ENCODE results near the gene PTPN6.
A peak's percentile ranks its signal among the peaks of the same experiment; 100 is the strongest.

PTPN6 gene

DNA sequence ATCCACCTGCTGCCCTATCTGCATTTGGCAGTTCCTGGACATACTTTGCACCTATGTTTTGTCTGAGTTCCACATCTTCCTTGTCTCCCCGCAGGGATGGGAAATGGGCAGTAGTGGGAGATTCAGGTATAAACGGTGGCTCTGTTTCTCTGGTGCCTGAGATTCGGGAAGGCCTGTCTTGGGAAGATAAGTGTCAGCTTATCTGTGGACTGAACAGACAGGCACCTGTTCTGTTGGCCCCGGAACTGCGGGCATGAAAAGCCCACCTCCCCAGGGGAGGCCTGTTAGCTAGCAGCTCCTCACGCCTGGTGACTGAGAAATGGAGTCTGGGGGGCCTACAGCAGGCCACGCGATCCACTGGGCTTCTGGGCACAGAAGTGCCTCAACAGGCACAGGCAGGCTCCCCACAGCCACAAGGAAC lies 13.5 kb downstream of the PTPN6 start:
- H3K79me2 ChIP-seq (ENCODE audit: insufficient read depth, low read length), result peaks cover 38% of the 10 kb centered on the region
- H3K9me2 ChIP-seq (replicated peaks; ENCODE audit: low read depth, low read length), result no peaks in the 10 kb centered on the region
- H3F3A ChIP-seq (ENCODE audit: low read depth), result peaks cover 13% of the 10 kb centered on the region
- no peaks in the 10 kb centered on the region for H3K9me3 ChIP-seq (ENCODE audit: insufficient read depth, low read depth, low read length)
- peaks cover 50% of the 10 kb centered on the region for H3K4me1 ChIP-seq (ENCODE audit: insufficient read depth, low read length, poor library complexity, severe bottlenecking)
- no peak for TF ChIP-seq EZH2phosphoT487 (IDR thresholded peaks at IDR 0.05; ENCODE audit: borderline replicate concordance)
- TF ChIP-seq, protein P1, sequence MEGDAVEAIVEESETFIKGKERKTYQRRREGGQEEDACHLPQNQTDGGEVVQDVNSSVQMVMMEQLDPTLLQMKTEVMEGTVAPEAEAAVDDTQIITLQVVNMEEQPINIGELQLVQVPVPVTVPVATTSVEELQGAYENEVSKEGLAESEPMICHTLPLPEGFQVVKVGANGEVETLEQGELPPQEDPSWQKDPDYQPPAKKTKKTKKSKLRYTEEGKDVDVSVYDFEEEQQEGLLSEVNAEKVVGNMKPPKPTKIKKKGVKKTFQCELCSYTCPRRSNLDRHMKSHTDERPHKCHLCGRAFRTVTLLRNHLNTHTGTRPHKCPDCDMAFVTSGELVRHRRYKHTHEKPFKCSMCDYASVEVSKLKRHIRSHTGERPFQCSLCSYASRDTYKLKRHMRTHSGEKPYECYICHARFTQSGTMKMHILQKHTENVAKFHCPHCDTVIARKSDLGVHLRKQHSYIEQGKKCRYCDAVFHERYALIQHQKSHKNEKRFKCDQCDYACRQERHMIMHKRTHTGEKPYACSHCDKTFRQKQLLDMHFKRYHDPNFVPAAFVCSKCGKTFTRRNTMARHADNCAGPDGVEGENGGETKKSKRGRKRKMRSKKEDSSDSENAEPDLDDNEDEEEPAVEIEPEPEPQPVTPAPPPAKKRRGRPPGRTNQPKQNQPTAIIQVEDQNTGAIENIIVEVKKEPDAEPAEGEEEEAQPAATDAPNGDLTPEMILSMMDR (conservative IDR thresholded peaks at IDR 0.05; ENCODE audit: low read length), result no peak
- no peak overlapping the region for H2AFZ ChIP-seq (ENCODE audit: low read length)
- no peaks in the 10 kb centered on the region for H3K27me3 ChIP-seq (ENCODE audit: insufficient read depth, low read length, poor library complexity, severe bottlenecking)
- H3K9ac ChIP-seq (ENCODE audit: low read depth, low read length, poor library complexity, severe bottlenecking), result peak overlapping the region; percentile 36
- H4K20me1 ChIP-seq (ENCODE audit: insufficient read depth, low read length, poor library complexity, severe bottlenecking), result peaks cover 17% of the 10 kb centered on the region
- no peak overlapping the region for H3K4me2 ChIP-seq (ENCODE audit: low read depth, low read length, poor library complexity, severe bottlenecking)
- no peak overlapping the region for H3K4me3 ChIP-seq (ENCODE audit: low read length, poor library complexity, severe bottlenecking)
- H3K36me3 ChIP-seq (ENCODE audit: insufficient read depth, low read length), result peaks cover 30% of the 10 kb centered on the region; the same call in 1 of the 2 replicates

DNA sequence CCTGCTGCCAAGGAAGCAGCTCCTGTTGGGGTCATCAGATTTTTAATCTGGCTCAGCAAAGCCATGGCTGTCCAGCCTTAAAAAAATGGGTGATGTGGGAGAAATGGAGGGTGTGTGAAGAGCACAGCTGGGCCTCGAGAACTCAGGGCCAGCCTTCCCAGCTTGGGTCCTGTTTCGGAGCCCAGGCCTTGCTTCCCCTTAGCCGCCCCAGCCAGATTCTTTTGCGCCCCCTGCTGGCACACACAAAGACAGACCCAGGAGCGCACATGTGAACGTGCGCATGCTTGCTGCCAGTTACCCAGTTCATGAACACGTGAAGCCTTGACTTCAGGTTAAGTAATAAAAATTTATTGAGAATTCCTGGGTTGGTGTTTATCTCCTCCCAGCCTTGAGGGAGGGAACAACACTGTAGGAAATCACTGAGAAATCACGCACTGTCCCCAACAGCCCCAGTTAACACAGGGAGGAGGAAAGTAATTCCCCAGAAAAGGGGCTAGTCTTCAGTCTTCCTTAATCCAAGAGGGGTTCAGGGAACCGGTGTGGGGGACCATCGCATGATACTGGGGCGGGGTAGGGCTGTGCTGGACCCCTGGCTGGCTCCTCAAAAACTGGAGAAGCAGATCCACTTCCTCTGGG lies 14.0 kb downstream of the PTPN6 start:
- no peaks in the 10 kb centered on the region for H3K27me3 ChIP-seq (ENCODE audit: insufficient read depth, low read length, poor library complexity, severe bottlenecking)
- H3K4me1 ChIP-seq (ENCODE audit: insufficient read depth, low read length, poor library complexity, severe bottlenecking), result peaks cover 44% of the 10 kb centered on the region
- H3K4me3 ChIP-seq (ENCODE audit: low read length, poor library complexity, severe bottlenecking), result no peak overlapping the region
- no peak overlapping the region for H3K4me2 ChIP-seq (ENCODE audit: low read depth, low read length, poor library complexity, severe bottlenecking)
- H3K9ac ChIP-seq (ENCODE audit: low read depth, low read length, poor library complexity, severe bottlenecking), result peak overlapping the region; percentile 36
- H3K79me2 ChIP-seq (ENCODE audit: insufficient read depth, low read length), result peaks cover 38% of the 10 kb centered on the region
- H3K9me2 ChIP-seq (replicated peaks; ENCODE audit: low read depth, low read length), result no peaks in the 10 kb centered on the region
- H4K20me1 ChIP-seq (ENCODE audit: insufficient read depth, low read length, poor library complexity, severe bottlenecking), result peaks cover 17% of the 10 kb centered on the region
- TF ChIP-seq, protein P1 (conservative IDR thresholded peaks at IDR 0.05; ENCODE audit: low read length), result peak; percentile 95
- TF ChIP-seq EZH2phosphoT487 (IDR thresholded peaks at IDR 0.05; ENCODE audit: borderline replicate concordance), result no peak
- H3K36me3 ChIP-seq (ENCODE audit: insufficient read depth, low read length), result peaks cover 30% of the 10 kb centered on the region; the same call in 1 of the 2 replicates
- no peaks in the 10 kb centered on the region for H3K9me3 ChIP-seq (ENCODE audit: insufficient read depth, low read depth, low read length)
- H2AFZ ChIP-seq (ENCODE audit: low read length), result no peak overlapping the region
- H3F3A ChIP-seq (ENCODE audit: low read depth), result peaks cover 13% of the 10 kb centered on the region

DNA sequence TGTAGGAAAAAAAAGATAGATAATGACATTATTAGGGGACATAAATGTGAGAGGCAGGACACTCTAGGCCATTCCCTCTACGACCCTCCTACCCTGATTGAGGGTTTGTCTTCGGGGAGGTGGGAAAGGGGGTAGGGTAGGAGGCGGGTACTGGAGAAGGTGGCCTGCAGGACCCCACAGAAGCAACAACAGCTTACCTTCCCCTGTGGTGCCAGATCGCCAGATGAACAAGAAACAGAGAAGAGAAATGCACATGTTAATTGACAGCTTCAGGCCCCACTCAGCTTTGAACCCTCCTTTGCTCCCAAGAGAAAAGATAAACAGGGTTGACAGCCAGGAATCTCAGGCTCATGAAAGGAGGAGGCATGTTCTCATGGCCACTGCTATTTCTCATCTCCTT lies 14.6 kb downstream of the PTPN6 start:
- Histone ChIP-seq H3F3A (ENCODE audit: low read depth) (peaks cover 13% of the 10 kb centered on the region), H3K4me1 (ENCODE audit: insufficient read depth, low read length, poor library complexity, severe bottlenecking) (peaks cover 39% of the 10 kb centered on the region), H3K9me2 (replicated peaks; ENCODE audit: low read depth, low read length) (no peaks in the 10 kb centered on the region), H3K27me3 (ENCODE audit: insufficient read depth, low read length, poor library complexity, severe bottlenecking) (no peaks in the 10 kb centered on the region), H3K4me2 (ENCODE audit: low read depth, low read length, poor library complexity, severe bottlenecking) (no peak overlapping the region), H4K20me1 (ENCODE audit: insufficient read depth, low read length, poor library complexity, severe bottlenecking) (peaks cover 17% of the 10 kb centered on the region), H3K4me3 (ENCODE audit: low read length, poor library complexity, severe bottlenecking) (no peak overlapping the region), H3K79me2 (ENCODE audit: insufficient read depth, low read length) (peaks cover 36% of the 10 kb centered on the region), H3K9me3 (ENCODE audit: insufficient read depth, low read depth, low read length) (no peaks in the 10 kb centered on the region), H3K36me3 (ENCODE audit: insufficient read depth, low read length) (peaks cover 30% of the 10 kb centered on the region; the same call in 1 of the 2 replicates), H2AFZ (ENCODE audit: low read length) (no peak overlapping the region), H3K9ac (ENCODE audit: low read depth, low read length, poor library complexity, severe bottlenecking) (no peak overlapping the region)
- no peak for TF ChIP-seq EZH2phosphoT487 (IDR thresholded peaks at IDR 0.05; ENCODE audit: borderline replicate concordance)
- TF ChIP-seq, protein P1 (conservative IDR thresholded peaks at IDR 0.05; ENCODE audit: low read length), result no peak

Data from Loucy (cell line).